Body of pancreas (tissue), 4 donors: ENCODE data around the gene FN3KRP.

ENCODE experiments used
- POLR2A ChIP-seq, 3 donors: fragments of 450-650 bp; IDR thresholded peaks; one replicate each; pipeline ENCODE4 v1.6.1; 2016; ENCODE audit warnings: antibody characterized with exemption in 3 of 3, mild to moderate bottlenecking in 2 of 3
- TF ChIP-seq, protein P1 (sequence below), 7 experiments: fragments of 450-650 bp in 4 of 7; fragments of 200-600 bp in 3 of 7; sonication (generic) in 3 of 7; IDR thresholded peaks; one replicate each; pipeline ENCODE4 v1.5.1; 2016 to 2019; ENCODE audit warnings: antibody characterized with exemption in 7 of 7

GRCh38 chr17:82702231-82702927, 14.1 kb upstream of the FN3KRP start:
- TF ChIP-seq, protein P1, sequence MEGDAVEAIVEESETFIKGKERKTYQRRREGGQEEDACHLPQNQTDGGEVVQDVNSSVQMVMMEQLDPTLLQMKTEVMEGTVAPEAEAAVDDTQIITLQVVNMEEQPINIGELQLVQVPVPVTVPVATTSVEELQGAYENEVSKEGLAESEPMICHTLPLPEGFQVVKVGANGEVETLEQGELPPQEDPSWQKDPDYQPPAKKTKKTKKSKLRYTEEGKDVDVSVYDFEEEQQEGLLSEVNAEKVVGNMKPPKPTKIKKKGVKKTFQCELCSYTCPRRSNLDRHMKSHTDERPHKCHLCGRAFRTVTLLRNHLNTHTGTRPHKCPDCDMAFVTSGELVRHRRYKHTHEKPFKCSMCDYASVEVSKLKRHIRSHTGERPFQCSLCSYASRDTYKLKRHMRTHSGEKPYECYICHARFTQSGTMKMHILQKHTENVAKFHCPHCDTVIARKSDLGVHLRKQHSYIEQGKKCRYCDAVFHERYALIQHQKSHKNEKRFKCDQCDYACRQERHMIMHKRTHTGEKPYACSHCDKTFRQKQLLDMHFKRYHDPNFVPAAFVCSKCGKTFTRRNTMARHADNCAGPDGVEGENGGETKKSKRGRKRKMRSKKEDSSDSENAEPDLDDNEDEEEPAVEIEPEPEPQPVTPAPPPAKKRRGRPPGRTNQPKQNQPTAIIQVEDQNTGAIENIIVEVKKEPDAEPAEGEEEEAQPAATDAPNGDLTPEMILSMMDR (IDR thresholded peaks at IDR 0.05) = no peak
- TF ChIP-seq POLR2A (IDR thresholded peaks at IDR 0.05) = no peak
